ENCODE data around the gene PFKL.

The PFKL gene

DNA sequence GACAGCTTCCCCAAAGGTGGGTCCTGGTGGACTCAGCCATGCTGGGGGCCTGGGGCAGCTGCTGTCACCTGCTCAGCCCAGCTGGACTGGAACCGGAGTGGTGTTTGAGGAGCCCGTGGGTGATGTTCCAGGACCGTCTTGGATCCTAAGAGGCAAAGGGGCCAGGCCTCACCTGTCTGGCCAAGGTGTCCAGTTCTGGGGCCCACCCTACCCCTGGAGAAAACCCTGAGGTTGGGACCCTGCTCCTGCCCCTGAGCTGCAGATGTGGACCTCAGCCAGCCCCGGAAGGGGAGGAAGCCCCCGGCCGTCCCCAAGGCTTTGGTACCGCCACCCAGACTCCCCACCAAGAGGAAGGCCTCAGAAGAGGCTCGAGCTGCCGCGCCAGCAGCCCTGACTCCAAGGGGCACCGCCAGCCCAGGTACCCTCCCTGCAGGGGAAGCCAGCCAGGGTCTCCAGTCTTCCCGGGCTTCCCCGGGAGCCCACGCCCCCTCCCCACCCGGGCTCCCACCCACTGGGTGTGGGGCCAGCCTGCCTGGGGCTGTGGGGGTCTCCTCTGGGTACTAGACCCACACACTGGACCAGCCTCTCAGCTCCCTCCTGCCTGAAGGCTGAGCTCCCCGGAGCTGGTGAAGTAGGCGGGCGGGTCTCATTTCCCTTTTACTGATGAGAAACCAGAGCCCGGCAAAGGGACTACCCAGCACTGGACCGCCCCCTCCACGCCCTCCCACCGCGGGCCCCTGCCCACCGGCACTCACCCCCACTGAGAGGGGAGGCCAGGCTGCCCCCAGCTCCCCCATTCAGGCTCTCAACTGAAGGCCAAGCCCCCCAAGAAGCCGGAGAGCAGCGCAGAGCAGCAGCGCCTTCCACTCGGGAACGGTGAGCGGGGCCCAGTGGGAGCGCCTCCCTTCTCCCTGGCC, 12.9 kb upstream of the PFKL start:
- TF ChIP-seq, protein P1, sequence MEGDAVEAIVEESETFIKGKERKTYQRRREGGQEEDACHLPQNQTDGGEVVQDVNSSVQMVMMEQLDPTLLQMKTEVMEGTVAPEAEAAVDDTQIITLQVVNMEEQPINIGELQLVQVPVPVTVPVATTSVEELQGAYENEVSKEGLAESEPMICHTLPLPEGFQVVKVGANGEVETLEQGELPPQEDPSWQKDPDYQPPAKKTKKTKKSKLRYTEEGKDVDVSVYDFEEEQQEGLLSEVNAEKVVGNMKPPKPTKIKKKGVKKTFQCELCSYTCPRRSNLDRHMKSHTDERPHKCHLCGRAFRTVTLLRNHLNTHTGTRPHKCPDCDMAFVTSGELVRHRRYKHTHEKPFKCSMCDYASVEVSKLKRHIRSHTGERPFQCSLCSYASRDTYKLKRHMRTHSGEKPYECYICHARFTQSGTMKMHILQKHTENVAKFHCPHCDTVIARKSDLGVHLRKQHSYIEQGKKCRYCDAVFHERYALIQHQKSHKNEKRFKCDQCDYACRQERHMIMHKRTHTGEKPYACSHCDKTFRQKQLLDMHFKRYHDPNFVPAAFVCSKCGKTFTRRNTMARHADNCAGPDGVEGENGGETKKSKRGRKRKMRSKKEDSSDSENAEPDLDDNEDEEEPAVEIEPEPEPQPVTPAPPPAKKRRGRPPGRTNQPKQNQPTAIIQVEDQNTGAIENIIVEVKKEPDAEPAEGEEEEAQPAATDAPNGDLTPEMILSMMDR (IDR thresholded peaks at IDR 0.05; ENCODE audit: low read length), result no peak
- TF ChIP-seq EZH2phosphoT487 (IDR thresholded peaks at IDR 0.05; ENCODE audit: low read length) (no peak), EZH2 (optimal IDR thresholded peaks at IDR 0.05; ENCODE audit: low read depth, low read length) (no peak)
- Histone ChIP-seq H3K4me1 (ENCODE audit: low read length) (no peaks in the 10 kb centered on the region), H3F3A (ENCODE audit: insufficient read depth, low read length) (no peaks in the 10 kb centered on the region), H3K9me3 (replicated peaks; ENCODE audit: insufficient read depth, low read length) (no peaks in the 10 kb centered on the region), H3K9me2 (replicated peaks; ENCODE audit: insufficient read depth, low read length) (no peaks in the 10 kb centered on the region), H3K4me3 (ENCODE audit: low read length) (no peak overlapping the region), H3K79me2 (ENCODE audit: low read length) (no peaks in the 10 kb centered on the region), H3K9ac (ENCODE audit: low read length) (no peak overlapping the region), H4K20me1 (ENCODE audit: insufficient read depth, low read length) (no peaks in the 10 kb centered on the region), H3K4me2 (ENCODE audit: low read depth, low read length) (no peak overlapping the region), H3K36me3 (replicated peaks; ENCODE audit: insufficient read depth, low read length) (no peaks in the 10 kb centered on the region), H3K27ac (ENCODE audit: low read length) (no peak overlapping the region), H2AFZ (ENCODE audit: low read length) (no peak overlapping the region), H3K27me3 (replicated peaks; ENCODE audit: insufficient read depth, low read length) (peaks cover 98% of the 10 kb centered on the region)
- no peak for DNase-seq

- no peaks in the 10 kb centered on the region for H3K4me1 ChIP-seq (ENCODE audit: low read length)
- no peak overlapping the region for H2AFZ ChIP-seq (ENCODE audit: low read length)
- no peaks in the 10 kb centered on the region for H3K9me2 ChIP-seq (replicated peaks; ENCODE audit: insufficient read depth, low read length)
- H3K4me3 ChIP-seq (ENCODE audit: low read length), result no peak overlapping the region
- H3K27ac ChIP-seq (ENCODE audit: low read length), result no peak overlapping the region
- H4K20me1 ChIP-seq (ENCODE audit: insufficient read depth, low read length), result no peaks in the 10 kb centered on the region
- no peak overlapping the region for H3K9ac ChIP-seq (ENCODE audit: low read length)
- H3F3A ChIP-seq (ENCODE audit: insufficient read depth, low read length), result no peaks in the 10 kb centered on the region
- TF ChIP-seq EZH2 (optimal IDR thresholded peaks at IDR 0.05; ENCODE audit: low read depth, low read length) (no peak), EZH2phosphoT487 (IDR thresholded peaks at IDR 0.05; ENCODE audit: low read length) (no peak)
- TF ChIP-seq, protein P1 (IDR thresholded peaks at IDR 0.05; ENCODE audit: low read length), result no peak
- H3K36me3 ChIP-seq (replicated peaks; ENCODE audit: insufficient read depth, low read length), result no peaks in the 10 kb centered on the region
- H3K4me2 ChIP-seq (ENCODE audit: low read depth, low read length), result no peak overlapping the region
- peaks cover 98% of the 10 kb centered on the region for H3K27me3 ChIP-seq (replicated peaks; ENCODE audit: insufficient read depth, low read length)
- H3K9me3 ChIP-seq (replicated peaks; ENCODE audit: insufficient read depth, low read length), result no peaks in the 10 kb centered on the region
- DNase-seq, result no peak
- H3K79me2 ChIP-seq (ENCODE audit: low read length), result no peaks in the 10 kb centered on the region
These were observed 11.4 kb upstream of the PFKL start for GRCh38 chr21:44288251-44289110.

- Histone ChIP-seq H3K79me2 (ENCODE audit: low read length) (no peaks in the 10 kb centered on the region), H3K4me3 (ENCODE audit: low read length) (no peak overlapping the region), H3K27ac (ENCODE audit: low read length) (no peak overlapping the region), H2AFZ (ENCODE audit: low read length) (no peak overlapping the region), H3K27me3 (replicated peaks; ENCODE audit: insufficient read depth, low read length) (peaks cover 93% of the 10 kb centered on the region), H3K9me3 (replicated peaks; ENCODE audit: insufficient read depth, low read length) (no peaks in the 10 kb centered on the region), H3K9ac (ENCODE audit: low read length) (no peak overlapping the region), H3F3A (ENCODE audit: insufficient read depth, low read length) (no peaks in the 10 kb centered on the region), H3K4me2 (ENCODE audit: low read depth, low read length) (no peak overlapping the region), H3K9me2 (replicated peaks; ENCODE audit: insufficient read depth, low read length) (no peaks in the 10 kb centered on the region), H3K4me1 (ENCODE audit: low read length) (no peaks in the 10 kb centered on the region), H4K20me1 (ENCODE audit: insufficient read depth, low read length) (no peaks in the 10 kb centered on the region), H3K36me3 (replicated peaks; ENCODE audit: insufficient read depth, low read length) (no peaks in the 10 kb centered on the region)
- DNase-seq, result no peak
- TF ChIP-seq, protein P1 (IDR thresholded peaks at IDR 0.05; ENCODE audit: low read length), result no peak
- no peak for TF ChIP-seq EZH2 (optimal IDR thresholded peaks at IDR 0.05; ENCODE audit: low read depth, low read length)
These were observed 10.4 kb upstream of the PFKL start for GRCh38 chr21:44289381-44290010.

Data from MM.1S (cell line).